Ectodermal cell (in vitro differentiated cells): ENCODE data around the gene ISLR2.
A peak's percentile ranks its signal among the peaks of the same experiment; 100 is the strongest.

Experiments
- H3K27ac ChIP-seq: 2 replicates; pipeline ENCODE4 v1.7.0; 2013; ENCODE audit warnings: mild to moderate bottlenecking, low read depth, low read length; ENCODE audit not compliant: insufficient read depth, poor library complexity, severe bottlenecking
- H3K27me3 ChIP-seq: 2 replicates; pipeline ENCODE4 v1.7.0; 2013; ENCODE audit warnings: mild to moderate bottlenecking, low read length; ENCODE audit not compliant: insufficient read depth, control insufficient read depth, poor library complexity, severe bottlenecking
- H3K36me3 ChIP-seq: one replicate; pipeline ENCODE4 v1.7.0; 2013; ENCODE audit warnings: low read length; ENCODE audit not compliant: control insufficient read depth, insufficient read depth
- H3K4me1 ChIP-seq: one replicate; pipeline ENCODE4 v1.7.0; 2013; ENCODE audit warnings: low read length; ENCODE audit not compliant: control insufficient read depth, insufficient read depth
- H3K4me3 ChIP-seq: 2 replicates; pipeline ENCODE4 v1.7.0; 2013; ENCODE audit warnings: low read depth, low read length, control low read depth; ENCODE audit not compliant: insufficient read depth
- H3K9me3 ChIP-seq: 2 replicates; pipeline ENCODE4 v1.7.0; 2013; ENCODE audit warnings: mild to moderate bottlenecking, low read length, moderate library complexity; ENCODE audit not compliant: control insufficient read depth
- WGBS, 2 experiments: methylation state at CpG; one replicate each; pipeline ENCODE4 v1.1.7; 2013; ENCODE audit warnings: missing lambda C conversion rate in 2 of 2; 5-methylcytosine and 5-hydroxymethylcytosine counted together

ISLR2 gene

DNA sequence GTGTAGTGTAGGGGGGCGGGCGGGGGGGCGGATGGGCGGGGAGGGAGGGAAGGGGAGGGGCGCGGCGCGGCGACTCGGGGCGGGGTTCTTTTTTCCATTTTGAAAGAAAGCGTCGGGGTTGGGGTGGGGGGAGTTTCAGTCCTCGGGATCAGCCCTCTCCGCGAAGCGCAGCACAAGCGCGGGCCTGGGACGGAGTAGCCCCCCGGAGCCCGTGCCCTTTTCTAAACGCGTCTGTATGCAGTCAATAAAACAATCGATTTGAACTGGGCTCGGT is 6.1 kb downstream of the ISLR2 start:
- Histone ChIP-seq H3K4me1 (peaks cover 28% of the 10 kb centered on the region), H3K27ac (no peak overlapping the region), H3K36me3 (no peaks in the 10 kb centered on the region), H3K4me3 (peak overlapping the region; percentile 29), H3K27me3 (peaks cover 74% of the 10 kb centered on the region), H3K9me3 (no peaks in the 10 kb centered on the region)
- WGBS, 2 experiments, result 0 to 1% methylated on average over 23 of the region's 26 CpGs

DNA sequence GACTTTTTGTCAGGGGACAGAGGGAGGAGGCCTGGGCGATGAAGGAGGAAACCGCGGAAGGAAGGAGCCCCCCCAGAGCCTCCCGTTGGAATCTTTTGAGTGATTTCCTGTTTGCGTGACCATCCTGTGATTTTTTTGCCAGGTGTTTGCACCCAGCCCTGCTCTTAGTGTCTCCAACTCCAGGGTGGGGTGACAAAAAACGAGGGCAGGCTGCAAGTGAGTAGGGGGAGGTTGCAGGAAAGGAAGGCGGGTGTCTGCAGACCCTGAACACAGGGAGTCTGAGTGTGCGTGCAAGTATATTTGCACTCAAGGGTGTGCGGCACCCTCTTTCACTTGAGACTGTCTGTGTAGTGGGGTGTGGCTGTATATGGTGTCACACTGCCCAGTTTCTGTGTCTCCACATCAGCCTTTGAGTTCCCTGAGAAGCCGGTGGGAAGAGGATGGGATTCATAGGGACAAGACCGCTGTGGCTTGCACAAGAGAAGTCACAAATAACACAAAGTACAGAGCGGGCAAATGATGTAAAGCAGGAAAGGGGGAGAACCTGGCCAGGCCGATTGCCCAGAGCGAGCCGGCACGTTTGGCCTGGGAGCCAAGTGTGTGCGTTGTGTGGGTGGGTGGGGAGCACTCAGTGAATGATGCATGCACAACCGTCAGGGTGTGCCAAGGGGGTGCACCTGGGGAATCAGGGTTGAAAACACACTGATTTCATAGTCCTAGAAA is 6.6 kb downstream of the ISLR2 start:
- peaks cover 69% of the 10 kb centered on the region for H3K27me3 ChIP-seq
- peak overlapping the region; percentile 29 for H3K4me3 ChIP-seq
- no peaks in the 10 kb centered on the region for H3K9me3 ChIP-seq
- H3K36me3 ChIP-seq, result no peaks in the 10 kb centered on the region
- peaks cover 23% of the 10 kb centered on the region for H3K4me1 ChIP-seq
- H3K27ac ChIP-seq, result no peak overlapping the region
- WGBS, 2 experiments, result 51 to 57% methylated on average over 18 of the region's 18 CpGs

DNA sequence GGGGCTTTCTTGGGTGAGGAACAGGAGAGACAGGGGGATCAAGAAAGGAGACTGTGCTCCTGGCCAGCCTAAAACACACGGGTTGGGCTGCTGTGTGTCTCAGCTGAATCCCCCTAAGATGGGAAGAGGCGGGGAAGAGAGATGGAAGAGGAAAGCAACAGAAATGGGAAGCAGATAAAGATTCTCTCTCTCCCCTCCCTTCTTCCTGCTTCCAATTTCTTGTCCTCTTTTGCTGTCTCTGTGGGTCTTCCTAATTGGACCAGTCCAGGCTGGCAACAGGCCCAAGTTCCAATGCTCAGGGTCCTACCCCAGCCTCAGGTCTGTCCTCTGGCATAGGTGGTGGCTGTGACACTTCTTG is 7.1 kb downstream of the ISLR2 start:
- WGBS, 2 experiments, result 46 to 56% methylated on average over 2 of the region's 2 CpGs
- H3K36me3 ChIP-seq, result no peaks in the 10 kb centered on the region
- H3K27me3 ChIP-seq, result peaks cover 63% of the 10 kb centered on the region
- no peak overlapping the region for H3K4me3 ChIP-seq
- no peaks in the 10 kb centered on the region for H3K9me3 ChIP-seq
- H3K4me1 ChIP-seq, result peaks cover 23% of the 10 kb centered on the region
- H3K27ac ChIP-seq, result no peak overlapping the region

DNA sequence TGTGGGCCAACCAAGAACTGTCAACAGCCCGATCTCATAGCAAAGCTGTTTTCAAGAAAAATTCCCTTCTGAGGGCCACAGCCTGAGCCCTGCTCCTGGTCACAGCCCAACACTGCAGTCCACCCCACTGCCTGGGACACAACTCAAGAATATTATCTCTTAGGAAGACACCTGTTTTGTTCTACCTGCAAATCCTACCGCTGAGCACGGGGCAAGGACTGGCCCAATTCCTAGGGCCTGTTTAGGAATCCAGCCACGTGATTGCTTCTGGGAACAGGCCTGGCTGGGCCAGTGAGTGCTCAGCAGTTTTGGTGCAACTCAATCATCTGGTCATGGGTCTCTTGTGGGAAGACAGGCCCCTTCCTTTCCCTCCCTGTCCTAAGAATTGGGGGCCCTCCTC is 8.3 kb downstream of the ISLR2 start:
- Histone ChIP-seq H3K27ac (no peak overlapping the region), H3K4me3 (no peak overlapping the region), H3K4me1 (peaks cover 23% of the 10 kb centered on the region), H3K27me3 (peaks cover 52% of the 10 kb centered on the region), H3K9me3 (no peaks in the 10 kb centered on the region), H3K36me3 (no peaks in the 10 kb centered on the region)
- 89 to 91% methylated on average over 4 of the region's 4 CpGs for WGBS, 2 experiments

DNA sequence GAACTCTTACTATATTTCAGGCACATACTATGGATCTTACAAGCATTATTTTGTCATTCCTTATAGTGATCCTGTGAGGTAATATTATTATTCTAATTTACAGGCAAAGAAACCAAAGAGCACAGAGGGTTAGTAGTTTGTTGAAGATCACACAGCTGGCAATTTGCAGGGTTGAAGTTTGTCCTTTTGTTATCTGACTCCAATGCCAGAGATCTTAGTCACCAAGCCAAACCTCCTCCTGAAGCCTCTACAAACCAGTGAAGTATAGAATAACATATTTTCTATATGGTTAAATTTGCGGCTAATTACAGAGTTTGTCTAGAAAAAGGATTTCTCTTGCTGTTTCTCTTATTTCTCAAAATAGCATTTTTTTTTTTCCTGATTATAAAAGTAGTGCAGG is 11.2 kb downstream of the ISLR2 start:
- 100% methylated on average over 1 of the region's 1 CpG; no CpG with 5 or more reads in 1 of the 2 experiments for WGBS, 2 experiments
- Histone ChIP-seq H3K4me3 (no peak overlapping the region), H3K9me3 (no peaks in the 10 kb centered on the region), H3K4me1 (peaks cover 19% of the 10 kb centered on the region), H3K27ac (no peak overlapping the region), H3K27me3 (peaks cover 25% of the 10 kb centered on the region), H3K36me3 (no peaks in the 10 kb centered on the region)

DNA sequence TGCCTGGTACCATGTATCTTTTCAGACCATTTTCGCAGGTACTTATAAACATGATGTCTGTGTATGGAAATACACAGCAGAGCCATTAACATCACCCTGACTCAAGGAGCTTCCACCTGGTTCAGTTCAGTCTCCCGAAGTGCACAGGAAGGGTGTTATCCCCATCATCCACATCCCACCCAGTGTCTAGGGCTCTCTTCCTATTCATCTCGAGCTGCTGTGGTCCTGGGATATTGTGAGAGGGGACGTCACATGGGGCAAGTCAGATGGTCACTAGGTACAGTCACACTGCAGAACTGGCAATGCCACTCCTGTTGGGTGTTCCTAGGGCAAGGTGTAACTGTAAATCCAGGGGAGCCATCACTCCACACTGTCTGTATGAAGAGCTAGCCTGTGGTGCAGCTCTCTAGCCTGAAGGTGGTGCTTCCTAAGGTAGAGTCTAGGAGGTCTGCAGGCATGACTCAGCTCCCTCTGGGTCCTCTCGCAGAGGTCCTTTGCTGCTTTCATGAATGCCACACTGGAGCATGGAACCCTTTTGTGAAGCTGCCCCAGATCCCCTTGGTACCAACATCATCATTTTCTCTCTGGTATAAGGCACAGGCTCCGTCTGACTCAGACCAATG is 13.9 kb downstream of the ISLR2 start:
- WGBS, 2 experiments, result 81 to 88% methylated on average over 6 of the region's 6 CpGs
- Histone ChIP-seq H3K9me3 (no peaks in the 10 kb centered on the region), H3K4me1 (peaks cover 7% of the 10 kb centered on the region), H3K4me3 (no peak overlapping the region), H3K27me3 (peaks cover 5% of the 10 kb centered on the region), H3K27ac (no peak overlapping the region), H3K36me3 (no peaks in the 10 kb centered on the region)

DNA sequence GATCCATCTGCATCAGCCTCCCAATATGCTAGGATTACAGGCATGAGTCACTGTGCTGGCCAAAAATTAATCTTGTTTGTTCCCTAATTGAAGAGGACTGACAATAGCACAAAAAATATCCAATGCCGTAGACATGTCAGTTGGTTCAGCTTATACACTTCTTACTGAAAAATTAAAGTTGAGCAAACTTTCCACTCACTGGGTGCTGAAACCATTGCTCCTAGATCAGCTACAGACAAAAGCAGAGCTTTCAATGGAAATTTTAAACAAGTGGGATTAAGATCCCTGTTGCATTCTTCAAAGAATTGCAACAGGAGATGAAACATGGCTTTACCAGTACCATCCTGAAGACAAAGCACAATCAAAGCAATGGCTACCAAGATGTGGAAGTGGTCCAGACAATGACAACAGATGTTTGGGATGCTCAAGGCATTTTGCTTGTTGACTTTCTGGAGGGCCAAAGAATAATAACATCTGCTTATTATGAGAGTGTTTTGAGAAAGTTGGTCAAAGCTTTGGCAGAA is 16.0 kb downstream of the ISLR2 start:
- Histone ChIP-seq H3K36me3 (no peaks in the 10 kb centered on the region), H3K27me3 (no peaks in the 10 kb centered on the region), H3K4me3 (no peak overlapping the region), H3K9me3 (no peaks in the 10 kb centered on the region), H3K27ac (no peak overlapping the region), H3K4me1 (no peaks in the 10 kb centered on the region)
- 98 to 100% methylated on average over 1 of the region's 1 CpG for WGBS, 2 experiments

DNA sequence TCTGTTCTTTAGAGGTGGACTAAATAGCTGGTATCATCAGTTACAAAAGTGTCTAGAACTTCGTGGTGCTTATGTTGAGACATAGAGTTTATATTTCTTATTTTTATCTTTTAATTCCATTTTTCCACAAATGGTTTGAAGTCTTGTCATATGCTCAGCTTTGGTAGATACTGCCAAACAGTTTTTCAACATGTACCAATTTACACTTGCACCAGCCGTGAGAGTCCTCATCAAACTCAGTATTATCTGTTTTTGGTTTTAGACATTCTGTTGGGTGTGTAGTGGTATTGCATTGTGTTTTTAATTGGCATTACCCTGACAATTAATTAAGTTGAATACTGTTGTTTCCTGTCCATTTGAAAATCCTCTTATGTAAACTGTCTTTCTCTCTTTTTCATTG is 16.7 kb downstream of the ISLR2 start:
- Histone ChIP-seq H3K9me3 (no peaks in the 10 kb centered on the region), H3K36me3 (no peaks in the 10 kb centered on the region), H3K27ac (no peak overlapping the region), H3K27me3 (no peaks in the 10 kb centered on the region), H3K4me3 (no peak overlapping the region), H3K4me1 (no peaks in the 10 kb centered on the region)
- WGBS, 2 experiments, result 83 to 90% methylated on average over 2 of the region's 2 CpGs

DNA sequence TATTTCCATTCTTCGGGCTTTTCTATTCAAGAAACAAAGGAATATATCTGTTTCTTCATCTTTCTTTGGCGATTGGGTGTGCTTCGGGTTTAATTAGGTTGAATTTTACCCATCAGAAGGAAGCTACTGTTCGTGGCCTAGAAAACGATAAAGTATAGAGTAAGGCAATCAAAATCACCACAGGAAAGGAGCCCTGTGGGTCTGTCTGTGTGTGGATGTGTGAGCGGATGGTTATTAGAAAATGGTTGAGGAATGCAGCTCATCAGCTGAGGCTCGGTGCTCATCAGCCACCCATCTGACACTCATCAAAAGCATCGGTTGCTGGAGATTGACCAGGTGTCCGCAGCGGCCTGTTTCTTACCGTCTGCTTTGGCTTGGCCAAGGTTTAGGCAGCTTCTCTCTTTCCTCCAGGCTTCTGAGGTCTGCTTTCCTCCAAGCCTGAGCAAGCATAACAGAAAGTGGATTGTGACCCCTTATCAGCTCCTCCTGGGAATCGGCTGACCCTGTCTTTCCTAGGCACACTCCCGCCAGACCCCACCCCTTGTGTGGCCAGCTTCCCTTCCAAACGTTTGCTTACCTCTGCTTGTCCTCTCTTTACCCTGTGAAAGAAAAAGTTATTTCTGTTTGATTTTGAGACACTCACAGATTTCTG is 25.5 kb downstream of the ISLR2 start:
- Histone ChIP-seq H3K27me3 (no peaks in the 10 kb centered on the region), H3K27ac (no peak overlapping the region), H3K4me1 (no peaks in the 10 kb centered on the region), H3K9me3 (no peaks in the 10 kb centered on the region), H3K36me3 (no peaks in the 10 kb centered on the region), H3K4me3 (no peak overlapping the region)
- 88 to 92% methylated on average over 13 to 14 of the region's 14 CpGs for WGBS, 2 experiments

- 72 to 78% methylated on average over 7 of the region's 7 CpGs for WGBS, 2 experiments
- Histone ChIP-seq H3K27ac (no peak overlapping the region), H3K27me3 (no peaks in the 10 kb centered on the region), H3K4me3 (no peak overlapping the region), H3K4me1 (no peaks in the 10 kb centered on the region), H3K9me3 (no peaks in the 10 kb centered on the region), H3K36me3 (no peaks in the 10 kb centered on the region)
These were observed 26.5 kb downstream of the ISLR2 start for GRCh38 chr15:74156678-74157411.
